SJSA1 (cell line): ENCODE measurements around the gene LINS1. TPM values are rescaled to one million over a fixed set of nuclear protein-coding genes. Genes with fewer than 3 reads are reported as not detected.

Source experiments
- DNase-seq, 2 experiments: peaks; one replicate each; pipeline ENCODE4 v3.0.0-alpha.2; 2015 to 2020; ENCODE audit warnings: low spot score in 2 of 2, low read depth in 1 of 2
- H3K27ac ChIP-seq: fragments of 250-450 bp; sonication (Bioruptor Pico); 2 replicates; pipeline ENCODE4 v1.5.1; 2020; ENCODE audit warnings: mild to moderate bottlenecking, moderate library complexity
- H3K27me3 ChIP-seq: fragments of 250-450 bp; sonication (Bioruptor Pico); replicated peaks from 2 replicates; pipeline ENCODE4 v1.5.1; 2020; ENCODE audit warnings: mild to moderate bottlenecking, moderate library complexity
- H3K36me3 ChIP-seq: fragments of 250-450 bp; sonication (Bioruptor Pico); 2 replicates; pipeline ENCODE4 v1.5.1; 2020; ENCODE audit warnings: mild to moderate bottlenecking
- H3K4me1 ChIP-seq: fragments of 250-450 bp; sonication (Bioruptor Pico); replicated peaks from 2 replicates; pipeline ENCODE4 v1.6.1; 2021; ENCODE audit warnings: mild to moderate bottlenecking
- H3K4me3 ChIP-seq: fragments of 250-450 bp; sonication (Bioruptor Pico); 2 replicates; pipeline ENCODE4 v1.5.1; 2020; ENCODE audit warnings: mild to moderate bottlenecking
- H3K9me3 ChIP-seq: fragments of 250-450 bp; sonication (Bioruptor Pico); replicated peaks from 2 replicates; pipeline ENCODE4 v1.5.1; 2020; ENCODE audit warnings: mild to moderate bottlenecking
- total RNA-seq: library from RNA; depleted of rRNA; stranded (reverse); fragments of >200 nt; shearing (Covaris generic); gene quantifications from 2 replicates; pipeline ENCODE4 v1.2.3, GENCODE V29; 2014

LINS1 gene
- total RNA-seq, 1 experiment from 2014 or later: 19.3 TPM

DNA sequence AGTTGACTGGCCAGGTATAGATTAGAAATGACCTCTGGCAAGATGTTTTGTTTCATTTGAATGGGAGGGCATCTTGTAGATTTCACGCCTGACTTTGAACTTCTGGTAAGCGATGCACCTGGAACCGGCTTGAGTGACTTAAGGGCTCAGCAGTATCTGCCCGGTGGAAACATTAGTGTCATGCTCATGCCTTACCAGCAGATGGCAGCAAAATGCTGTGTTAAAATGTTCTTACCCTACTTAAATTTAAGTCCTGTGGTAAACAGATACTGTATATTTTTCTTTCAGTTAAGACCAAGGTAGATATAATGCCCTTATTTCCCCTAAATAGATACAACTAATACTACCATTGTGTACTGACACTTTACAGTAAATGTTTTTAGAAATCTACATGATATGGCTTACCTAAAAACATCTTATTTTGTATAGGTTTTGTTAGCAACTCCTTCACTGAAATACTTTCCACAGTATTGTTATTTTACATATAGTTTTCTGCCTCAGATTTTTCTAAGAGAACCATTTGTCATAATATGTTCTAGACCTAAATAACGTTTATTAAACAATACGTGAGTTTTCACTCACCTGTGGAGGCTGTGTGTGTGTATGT lies 25.9 kb upstream of the LINS1 start:
- no peak overlapping the region for H3K4me3 ChIP-seq
- DNase-seq: peak; percentile 53 to 66
- H3K27me3 ChIP-seq: no peaks in the 10 kb centered on the region
- no peak overlapping the region for H3K27ac ChIP-seq
- peaks cover 22% of the 10 kb centered on the region for H3K36me3 ChIP-seq
- no peaks in the 10 kb centered on the region for H3K4me1 ChIP-seq
- H3K9me3 ChIP-seq: no peaks in the 10 kb centered on the region

DNA sequence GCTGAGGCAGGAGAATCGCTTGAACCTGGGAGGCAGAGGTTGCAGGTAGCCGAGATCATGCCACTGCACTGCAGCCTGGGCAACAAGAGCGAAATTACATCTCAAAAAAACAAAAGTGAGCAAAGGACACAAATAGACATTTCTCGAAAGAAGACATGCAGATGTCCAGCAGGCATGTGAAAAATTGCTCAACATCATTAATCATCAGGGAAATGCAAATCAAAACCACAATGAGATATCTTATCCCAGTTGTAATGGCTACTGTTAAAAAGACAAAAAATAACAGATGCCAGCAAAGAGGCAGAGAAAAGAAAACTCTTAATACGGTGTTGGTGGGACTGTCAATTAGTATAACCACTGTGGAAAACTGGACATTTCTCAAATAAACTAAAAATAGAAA lies 21.3 kb upstream of the LINS1 start:
- Histone ChIP-seq H3K9me3 (no peaks in the 10 kb centered on the region), H3K27me3 (no peaks in the 10 kb centered on the region), H3K4me1 (no peaks in the 10 kb centered on the region), H3K4me3 (no peak overlapping the region), H3K27ac (no peak overlapping the region), H3K36me3 (peaks cover 12% of the 10 kb centered on the region)
- no peak for DNase-seq

DNA sequence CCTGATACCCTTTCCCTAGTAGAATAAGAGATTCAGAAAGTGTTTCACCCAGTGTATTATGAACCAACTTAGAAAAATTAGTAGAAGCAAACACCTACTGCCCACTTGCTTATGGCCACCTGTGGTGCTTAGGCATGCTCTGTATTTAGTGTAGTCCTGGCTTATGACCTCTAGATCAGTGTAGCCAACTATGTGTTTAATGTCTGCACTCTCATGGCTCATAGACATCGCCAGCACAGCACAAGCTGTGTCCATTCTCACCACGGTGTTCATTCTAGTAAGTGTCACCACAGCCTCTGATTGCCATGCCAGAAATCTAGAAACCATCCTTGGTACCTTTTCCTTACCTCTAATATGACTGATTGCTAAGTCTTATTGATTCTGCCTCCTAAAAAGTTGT lies 14.7 kb upstream of the LINS1 start:
- Histone ChIP-seq H3K9me3 (no peaks in the 10 kb centered on the region), H3K27me3 (no peaks in the 10 kb centered on the region), H3K4me3 (no peak overlapping the region), H3K27ac (no peak overlapping the region), H3K4me1 (no peaks in the 10 kb centered on the region), H3K36me3 (peaks cover 31% of the 10 kb centered on the region)
- no peak for DNase-seq

DNA sequence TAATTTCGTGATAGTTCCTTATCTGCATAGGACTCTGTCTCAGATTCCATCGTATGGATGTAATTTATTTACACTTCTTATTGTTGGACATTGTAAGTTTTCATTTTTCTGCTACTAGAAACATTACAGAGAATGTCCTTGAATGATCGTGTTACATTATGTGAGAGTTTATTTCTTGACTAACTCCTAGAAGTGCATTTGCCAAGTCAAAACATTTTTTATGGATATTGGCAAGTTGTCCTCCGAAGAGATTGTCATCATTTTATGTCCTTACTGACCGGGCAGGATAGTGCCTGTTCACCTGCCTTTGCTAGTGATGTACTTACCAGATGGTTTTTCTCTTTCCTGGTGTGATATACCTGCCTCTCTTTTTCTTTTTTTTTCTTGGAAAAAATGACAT lies 13.8 kb upstream of the LINS1 start:
- Histone ChIP-seq H3K4me3 (no peak overlapping the region), H3K27me3 (no peaks in the 10 kb centered on the region), H3K27ac (no peak overlapping the region), H3K36me3 (peaks cover 30% of the 10 kb centered on the region), H3K9me3 (no peaks in the 10 kb centered on the region), H3K4me1 (no peaks in the 10 kb centered on the region)
- DNase-seq: no peak

DNA sequence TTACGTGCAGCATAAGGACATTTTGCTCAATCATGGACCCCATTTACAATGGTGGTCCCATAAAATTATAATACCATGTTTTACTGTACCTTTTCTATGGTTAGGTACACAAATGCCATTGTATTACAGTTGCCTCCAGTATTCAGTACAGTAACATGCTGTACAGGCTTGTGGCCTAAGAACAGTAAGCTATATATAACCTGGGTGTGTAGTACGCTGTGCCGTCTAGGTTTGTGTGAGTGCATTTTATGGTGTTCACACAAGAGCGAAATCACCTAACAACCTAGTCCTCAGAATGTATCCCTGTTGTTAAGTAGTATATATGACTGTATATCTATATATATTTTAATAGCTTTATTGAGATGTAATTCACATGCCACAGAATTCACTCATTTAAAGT lies 12.9 kb upstream of the LINS1 start:
- DNase-seq: no peak
- Histone ChIP-seq H3K27me3 (no peaks in the 10 kb centered on the region), H3K36me3 (peaks cover 25% of the 10 kb centered on the region), H3K9me3 (no peaks in the 10 kb centered on the region), H3K4me1 (no peaks in the 10 kb centered on the region), H3K4me3 (no peak overlapping the region), H3K27ac (no peak overlapping the region)

DNA sequence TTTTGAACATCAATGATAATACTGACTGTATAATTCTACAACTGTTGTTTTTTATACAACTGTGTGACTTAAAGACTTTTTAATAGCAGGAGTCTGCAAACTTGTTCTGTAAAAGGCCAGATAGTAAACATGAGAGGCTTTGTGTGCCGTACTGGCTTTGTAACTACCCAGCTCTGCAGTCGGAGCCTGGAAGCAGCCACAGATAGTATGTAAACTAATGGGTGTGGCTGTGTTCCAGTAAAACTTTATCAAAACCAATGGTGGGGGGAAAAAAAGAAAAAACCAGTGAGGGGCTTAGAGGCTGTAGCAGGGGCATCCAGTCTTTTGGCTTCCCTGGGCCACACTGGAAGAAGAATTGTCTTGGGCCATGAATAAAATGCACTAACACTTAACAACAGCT lies 12.4 kb upstream of the LINS1 start:
- DNase-seq: no peak
- H3K4me3 ChIP-seq: no peak overlapping the region
- peaks cover 27% of the 10 kb centered on the region for H3K36me3 ChIP-seq
- H3K27ac ChIP-seq: no peak overlapping the region
- no peaks in the 10 kb centered on the region for H3K27me3 ChIP-seq
- H3K4me1 ChIP-seq: no peaks in the 10 kb centered on the region
- no peaks in the 10 kb centered on the region for H3K9me3 ChIP-seq

DNA sequence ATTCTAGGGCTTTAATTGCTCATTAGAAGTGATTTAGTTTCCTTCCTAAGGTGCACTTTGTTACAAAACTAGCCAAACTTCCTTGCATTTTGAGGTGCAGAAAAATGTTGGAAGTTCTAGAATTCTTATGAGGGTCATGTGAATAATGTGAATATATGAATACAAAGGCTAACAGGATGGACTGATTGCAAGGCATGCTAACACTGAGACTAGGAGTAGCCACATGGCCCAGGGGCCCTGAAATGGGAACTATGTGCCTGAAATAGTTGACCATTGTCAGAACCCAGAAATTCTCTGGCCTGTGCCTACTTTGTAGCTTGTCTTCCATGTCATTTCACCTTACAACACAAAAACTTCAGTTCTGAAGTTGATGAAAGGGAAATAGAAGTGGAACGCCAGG lies 11.2 kb upstream of the LINS1 start:
- DNase-seq: no peak
- H3K27ac ChIP-seq: no peak overlapping the region
- H3K9me3 ChIP-seq: no peaks in the 10 kb centered on the region
- no peaks in the 10 kb centered on the region for H3K4me1 ChIP-seq
- H3K36me3 ChIP-seq: peaks cover 28% of the 10 kb centered on the region
- no peak overlapping the region for H3K4me3 ChIP-seq
- no peaks in the 10 kb centered on the region for H3K27me3 ChIP-seq

DNA sequence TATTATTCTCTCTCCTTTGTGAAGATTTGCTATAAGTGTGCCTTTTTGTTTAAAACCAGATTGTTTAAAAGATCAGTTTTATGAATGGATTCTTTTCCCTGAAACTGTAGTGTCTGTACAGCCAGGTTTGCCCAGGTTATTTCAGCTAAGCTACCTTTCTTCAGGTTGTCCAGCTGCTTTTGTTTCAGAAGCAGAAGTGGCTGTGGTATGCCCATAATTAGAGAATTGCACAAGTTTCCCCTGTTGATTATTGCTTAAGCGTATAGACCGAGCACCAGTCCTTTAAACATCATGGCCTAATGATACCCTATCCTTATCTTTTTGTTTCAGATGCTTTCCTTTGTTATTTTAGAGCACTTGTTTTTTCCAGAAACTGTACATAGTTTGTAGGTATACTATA lies 10.6 kb upstream of the LINS1 start:
- H3K27me3 ChIP-seq: no peaks in the 10 kb centered on the region
- no peak overlapping the region for H3K27ac ChIP-seq
- DNase-seq: no peak
- no peaks in the 10 kb centered on the region for H3K9me3 ChIP-seq
- H3K36me3 ChIP-seq: peaks cover 34% of the 10 kb centered on the region
- H3K4me3 ChIP-seq: no peak overlapping the region
- H3K4me1 ChIP-seq: no peaks in the 10 kb centered on the region

DNA sequence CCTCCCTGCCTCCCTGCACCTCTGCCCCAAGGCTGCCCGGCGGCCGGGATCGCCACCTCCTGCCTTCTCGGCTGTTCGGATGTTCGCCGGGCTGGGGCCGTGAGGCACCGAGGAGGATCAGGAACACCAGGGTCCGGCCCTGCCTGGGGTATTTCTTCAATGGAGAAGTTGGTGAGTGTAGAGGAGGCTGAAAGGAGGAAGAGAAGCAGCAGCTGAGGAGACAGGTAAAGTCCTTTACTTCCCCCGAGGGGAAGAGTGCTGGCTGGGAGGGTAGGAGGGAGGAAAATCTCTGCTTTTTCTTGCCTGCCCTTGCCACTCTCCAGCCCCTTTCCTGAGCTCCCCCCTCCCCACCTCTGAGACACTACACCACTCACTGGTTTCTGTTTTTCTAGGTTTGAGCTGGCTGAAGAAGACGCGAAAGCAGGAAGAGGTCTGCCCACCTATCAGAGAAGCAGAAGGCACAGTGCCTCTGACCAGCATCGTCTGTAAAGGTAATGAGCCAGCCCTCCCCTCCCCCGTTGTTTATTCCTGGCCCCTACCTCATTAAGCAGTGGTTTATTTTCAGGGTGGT lies 924 bp upstream of the LINS1 start:
- Histone ChIP-seq H3K4me3 (peak overlapping the region; percentile 78), H3K36me3 (peaks cover 14% of the 10 kb centered on the region)
- peak in 1 of 2 experiments; percentile 60 for DNase-seq

DNA sequence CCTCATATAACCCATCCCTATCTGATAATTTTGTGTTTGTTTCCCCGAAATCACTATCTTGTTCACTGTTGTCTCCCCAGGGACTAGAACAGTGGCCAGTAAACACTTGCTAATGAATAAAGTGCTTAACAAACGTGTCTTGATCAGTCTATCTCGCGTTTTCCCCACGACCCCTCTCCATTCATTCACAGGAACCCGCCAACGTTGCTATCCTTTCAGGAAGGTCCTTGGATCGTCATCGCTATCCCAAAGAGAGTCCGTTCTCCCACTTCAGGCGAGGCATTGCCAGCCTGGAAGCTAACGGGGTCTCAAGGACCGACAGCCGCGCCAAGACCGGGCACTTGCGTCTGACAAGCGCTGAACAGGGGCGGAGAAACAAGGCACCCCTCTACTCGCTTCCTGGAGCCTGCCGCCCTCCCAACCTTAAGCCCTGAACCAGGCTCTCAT lies 344 bp downstream of the LINS1 start:
- no peak for DNase-seq
- peaks cover 10% of the 10 kb centered on the region for H3K4me1 ChIP-seq
- H3K9me3 ChIP-seq: no peaks in the 10 kb centered on the region
- H3K36me3 ChIP-seq: peaks cover 10% of the 10 kb centered on the region
- H3K27me3 ChIP-seq: no peaks in the 10 kb centered on the region
- no peak overlapping the region for H3K27ac ChIP-seq
- H3K4me3 ChIP-seq: peak overlapping the region; percentile 78

More for the DNA sequence above, 924 bp upstream of the LINS1 start:
- H3K27me3 ChIP-seq: no peaks in the 10 kb centered on the region
- H3K4me1 ChIP-seq: peaks cover 10% of the 10 kb centered on the region
- H3K9me3 ChIP-seq: no peaks in the 10 kb centered on the region
- H3K27ac ChIP-seq: no peak overlapping the region; the same call in 1 of the 2 replicates

DNA sequence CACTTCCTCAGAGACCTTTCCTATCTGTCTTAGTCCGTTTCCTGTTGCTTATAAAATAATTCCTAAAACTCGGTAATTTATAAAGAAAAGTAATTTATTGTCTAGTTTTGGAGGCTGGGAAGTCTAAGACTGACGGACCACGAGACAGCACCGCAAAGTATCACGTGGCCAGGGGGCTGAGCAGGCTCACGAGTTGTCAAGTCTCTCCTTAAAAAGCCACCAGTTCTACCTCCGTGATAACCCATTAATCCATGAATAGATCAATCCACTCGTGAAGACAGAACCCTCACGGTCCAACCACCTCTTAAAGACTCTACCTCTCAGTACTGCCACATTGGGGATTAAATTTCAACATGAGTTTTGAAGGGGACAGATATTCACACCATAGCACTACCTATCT lies 821 bp downstream of the LINS1 start:
- peaks cover 10% of the 10 kb centered on the region for H3K4me1 ChIP-seq
- no peak for DNase-seq
- H3K27ac ChIP-seq: no peak overlapping the region
- peaks cover 6% of the 10 kb centered on the region for H3K36me3 ChIP-seq
- peak overlapping the region; percentile 78 for H3K4me3 ChIP-seq
- no peaks in the 10 kb centered on the region for H3K27me3 ChIP-seq
- no peaks in the 10 kb centered on the region for H3K9me3 ChIP-seq

DNA sequence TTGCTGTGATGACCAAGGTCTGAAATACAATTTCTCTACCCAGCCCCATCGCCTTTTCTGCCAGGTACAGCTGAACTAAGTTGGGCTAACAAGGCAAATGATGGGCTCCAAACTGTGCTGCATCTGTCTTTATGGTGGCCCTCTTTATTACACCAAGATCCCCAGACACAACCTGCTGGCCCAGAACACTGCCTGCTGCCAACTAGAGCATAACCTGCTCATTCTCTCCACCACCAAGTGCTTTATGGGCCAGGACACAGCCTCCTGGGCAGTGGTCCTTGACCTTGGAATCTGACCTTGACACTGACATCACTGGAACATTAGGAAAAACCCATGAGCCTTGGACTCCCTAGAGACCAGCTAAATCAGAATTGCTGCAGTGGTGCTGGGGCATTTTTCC lies 3.3 kb downstream of the LINS1 start:
- Histone ChIP-seq H3K27me3 (no peaks in the 10 kb centered on the region), H3K36me3 (no peaks in the 10 kb centered on the region; the same call in 1 of the 2 replicates), H3K9me3 (no peaks in the 10 kb centered on the region), H3K27ac (no peak overlapping the region), H3K4me3 (no peak overlapping the region), H3K4me1 (peaks cover 10% of the 10 kb centered on the region)
- DNase-seq: no peak

DNA sequence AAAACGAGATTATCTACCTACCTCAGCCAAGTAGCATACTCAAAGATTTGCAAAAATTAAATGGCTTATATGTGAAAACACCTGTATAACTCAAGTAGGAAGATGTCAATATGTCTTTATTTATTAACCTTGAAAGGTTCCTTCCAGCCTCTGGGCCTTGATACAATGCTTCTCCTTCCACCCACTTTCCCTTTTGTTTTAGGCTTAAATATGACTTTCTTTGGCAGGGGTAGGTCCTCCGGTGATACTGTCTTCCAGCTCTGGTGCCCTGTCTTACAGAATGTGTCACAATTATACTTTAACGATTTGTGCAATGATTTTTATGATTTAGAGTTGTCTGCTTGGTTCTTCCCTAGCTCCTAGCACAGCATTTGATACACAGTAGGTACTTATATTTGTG lies 4.1 kb downstream of the LINS1 start:
- Histone ChIP-seq H3K4me3 (no peak overlapping the region), H3K4me1 (peaks cover 7% of the 10 kb centered on the region), H3K9me3 (no peaks in the 10 kb centered on the region), H3K36me3 (no peaks in the 10 kb centered on the region; the same call in 1 of the 2 replicates), H3K27ac (no peak overlapping the region), H3K27me3 (no peaks in the 10 kb centered on the region)
- DNase-seq: no peak

DNA sequence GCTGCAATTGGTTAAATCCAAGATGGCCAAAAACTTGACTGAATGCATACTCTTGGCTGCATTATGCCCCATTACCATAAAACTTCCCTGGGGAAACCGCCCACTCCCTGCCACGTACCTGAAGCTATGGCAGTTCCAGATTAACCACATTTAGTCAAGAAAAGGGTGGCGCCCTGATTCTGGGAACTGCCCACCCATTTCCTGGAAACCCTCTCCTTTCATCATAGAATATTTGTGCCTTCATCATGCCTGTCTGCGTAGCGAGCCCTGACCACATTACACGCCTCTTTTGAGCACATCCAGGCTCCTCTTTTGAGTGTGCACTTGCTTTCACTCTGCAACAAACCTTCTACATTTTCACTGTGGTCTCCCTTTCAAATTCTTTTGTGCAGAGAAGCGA lies 5.2 kb downstream of the LINS1 start:
- H3K4me1 ChIP-seq: peaks cover 11% of the 10 kb centered on the region
- no peaks in the 10 kb centered on the region; the same call in 1 of the 2 replicates for H3K36me3 ChIP-seq
- H3K4me3 ChIP-seq: no peak overlapping the region
- DNase-seq: no peak
- peaks cover under 1% of the 10 kb centered on the region; the same call in 1 of the 2 replicates for H3K9me3 ChIP-seq
- no peak overlapping the region for H3K27ac ChIP-seq
- H3K27me3 ChIP-seq: no peaks in the 10 kb centered on the region

DNA sequence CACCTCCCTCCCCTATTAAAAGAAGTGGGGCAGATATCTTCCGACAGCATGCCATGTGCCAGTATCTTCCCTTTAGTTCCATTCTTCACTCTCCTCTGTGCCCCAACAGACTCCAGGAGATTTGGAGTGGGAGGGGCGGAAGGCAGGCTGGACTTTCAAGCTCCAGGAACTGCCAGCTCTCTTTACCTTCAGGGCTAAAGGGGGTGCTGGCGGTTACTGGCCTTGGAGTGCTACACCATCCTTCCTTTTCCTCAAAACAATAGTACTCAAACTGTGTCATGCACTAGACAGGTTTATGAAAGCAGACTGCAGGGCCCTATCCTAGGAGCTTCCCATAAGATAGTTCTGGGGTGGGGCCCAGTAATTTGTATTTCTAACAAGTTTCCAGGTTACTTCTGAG lies 6.0 kb downstream of the LINS1 start:
- peaks cover 3% of the 10 kb centered on the region for H3K9me3 ChIP-seq
- DNase-seq: no peak
- no peak overlapping the region for H3K27ac ChIP-seq
- H3K4me3 ChIP-seq: no peak overlapping the region
- H3K4me1 ChIP-seq: peaks cover 7% of the 10 kb centered on the region
- H3K36me3 ChIP-seq: no peaks in the 10 kb centered on the region
- H3K27me3 ChIP-seq: no peaks in the 10 kb centered on the region
